Lung (tissue), 12 donors: ENCODE data around the gene CASZ1. TPM values are rescaled to one million over a fixed set of nuclear protein-coding genes. Genes with fewer than 3 reads are reported as not detected.

Source experiments
- ATAC-seq: fragments of 200-7000 bp; cut with Tn5 transposase; one replicate; pipeline ENCODE4 v1.9.1; 2020; ENCODE audit warnings: moderate number of reproducible peaks; ENCODE audit not compliant: insufficient read depth, low FRiP score
- DNase-seq, 3 donors: peaks; one replicate each; pipeline ENCODE4 v3.0.0-alpha.2; 2013 to 2017
- H3K27ac ChIP-seq, 2 donors: one replicate each; pipeline ENCODE4 v1.5.1; 2013; ENCODE audit warnings: mild to moderate bottlenecking in 2 of 2, moderate library complexity in 2 of 2, control low read depth in 1 of 2, inconsistent platforms in 1 of 2, low read depth in 1 of 2, low read length in 1 of 2
- H3K27me3 ChIP-seq, 3 donors: one replicate each; pipeline ENCODE4 v1.5.1; 2013; ENCODE audit warnings: low read length in 2 of 3; ENCODE audit not compliant: control insufficient read depth in 3 of 3, insufficient read depth in 3 of 3
- H3K36me3 ChIP-seq, 4 donors: one replicate each; pipeline ENCODE4 v1.5.1; 2013; ENCODE audit warnings: low read length in 4 of 4, mild to moderate bottlenecking in 1 of 4, moderate library complexity in 1 of 4; ENCODE audit not compliant: control insufficient read depth in 4 of 4, insufficient read depth in 4 of 4
- H3K4me1 ChIP-seq, 5 donors: one replicate each; pipeline ENCODE4 v1.5.1; 2013; ENCODE audit warnings: low read length in 5 of 5, mild to moderate bottlenecking in 2 of 5, moderate library complexity in 1 of 5; ENCODE audit not compliant: control insufficient read depth in 5 of 5, insufficient read depth in 5 of 5
- H3K4me3 ChIP-seq: one replicate; pipeline ENCODE4 v1.5.1; 2013; ENCODE audit warnings: mild to moderate bottlenecking, control low read depth, moderate library complexity
- H3K9ac ChIP-seq, 2 donors: one replicate each; pipeline ENCODE4 v1.5.1; 2013; ENCODE audit warnings: low read length in 2 of 2, control low read depth in 1 of 2; ENCODE audit not compliant: insufficient read depth in 1 of 2
- H3K9me3 ChIP-seq, 4 donors: one replicate each; pipeline ENCODE4 v1.5.1; 2013; ENCODE audit warnings: low read length in 3 of 4, mild to moderate bottlenecking in 1 of 4, moderate library complexity in 1 of 4; ENCODE audit not compliant: control insufficient read depth in 4 of 4, insufficient read depth in 3 of 4
- WGBS, 2 donors: extraction: QIAGEN DNeasy Blood & Tissue Kit; methylation state at CpG; one replicate each; pipeline ENCODE4 v1.1.7; 2013; 5-methylcytosine and 5-hydroxymethylcytosine counted together
- polyA plus RNA-seq, 2 donors: library from polyadenylated mRNA; stranded (reverse); fragments of 200-250 nt; gene quantifications; one replicate each; pipeline ENCODE4 v1.2.1, GENCODE V29; 2013
- total RNA-seq, 2 donors: library from RNA; depleted of rRNA in 1 of 2; stranded (reverse); fragments of >200 nt in 1 of 2; gene quantifications; one replicate each; pipeline ENCODE4 v1.2.1, GENCODE V29; 2014 to 2021
- TF ChIP-seq, protein P1 (sequence below): IDR thresholded peaks from 2 replicates; pipeline ENCODE4 v1.5.1; 2012; ENCODE audit warnings: mild to moderate bottlenecking; ENCODE audit errors: control extremely low read depth, extremely low read depth
- donor health status: control.
- donor health status: control.
- donor health status: Bipolar disorder and iron deficiency.
- donor health status: healthy.
- donor health status: DM: yes; HTN: yes; CAD: no.

CASZ1 gene
- total and polyA plus RNA-seq, 4 donors: 10.3 to 69.9 (median 40.5) TPM

DNA sequence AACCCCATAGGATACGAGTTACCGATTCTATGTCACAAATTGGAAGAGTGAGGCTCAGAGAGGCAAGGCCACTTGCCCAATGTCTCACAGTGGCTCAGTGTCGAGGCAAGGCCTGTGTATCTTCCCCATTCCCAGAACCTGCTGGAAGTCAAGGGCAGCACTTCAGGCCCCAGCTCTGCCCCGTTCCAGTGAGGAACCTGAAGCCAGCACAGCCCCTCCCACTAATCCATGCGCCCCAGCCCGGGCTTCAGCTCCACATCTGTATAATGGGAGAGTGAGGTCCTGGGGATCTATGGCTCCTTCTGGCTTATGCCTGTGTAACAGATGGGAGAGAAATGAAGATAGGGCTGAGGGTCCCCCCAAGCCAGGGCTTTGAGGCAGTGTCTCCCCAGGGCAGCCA is 56.3 kb downstream of the CASZ1 start:
- WGBS, 2 donors: 89 to 93% methylated on average over 6 of the region's 6 CpGs
- TF ChIP-seq, protein P1, sequence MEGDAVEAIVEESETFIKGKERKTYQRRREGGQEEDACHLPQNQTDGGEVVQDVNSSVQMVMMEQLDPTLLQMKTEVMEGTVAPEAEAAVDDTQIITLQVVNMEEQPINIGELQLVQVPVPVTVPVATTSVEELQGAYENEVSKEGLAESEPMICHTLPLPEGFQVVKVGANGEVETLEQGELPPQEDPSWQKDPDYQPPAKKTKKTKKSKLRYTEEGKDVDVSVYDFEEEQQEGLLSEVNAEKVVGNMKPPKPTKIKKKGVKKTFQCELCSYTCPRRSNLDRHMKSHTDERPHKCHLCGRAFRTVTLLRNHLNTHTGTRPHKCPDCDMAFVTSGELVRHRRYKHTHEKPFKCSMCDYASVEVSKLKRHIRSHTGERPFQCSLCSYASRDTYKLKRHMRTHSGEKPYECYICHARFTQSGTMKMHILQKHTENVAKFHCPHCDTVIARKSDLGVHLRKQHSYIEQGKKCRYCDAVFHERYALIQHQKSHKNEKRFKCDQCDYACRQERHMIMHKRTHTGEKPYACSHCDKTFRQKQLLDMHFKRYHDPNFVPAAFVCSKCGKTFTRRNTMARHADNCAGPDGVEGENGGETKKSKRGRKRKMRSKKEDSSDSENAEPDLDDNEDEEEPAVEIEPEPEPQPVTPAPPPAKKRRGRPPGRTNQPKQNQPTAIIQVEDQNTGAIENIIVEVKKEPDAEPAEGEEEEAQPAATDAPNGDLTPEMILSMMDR: no peak
- H3K27ac ChIP-seq: no peak overlapping the region

GRCh38 chr1:10739589-10739988 is 56.9 kb downstream of the CASZ1 start:
- no peak overlapping the region for H3K9ac ChIP-seq
- H3K36me3 ChIP-seq: no peaks in the 10 kb centered on the region
- peaks cover 0 to 27% (median 17%) of the 10 kb centered on the region in 5 donors for H3K4me1 ChIP-seq
- H3K4me3 ChIP-seq: no peak overlapping the region
- H3K9me3 ChIP-seq: no peaks in the 10 kb centered on the region
- TF ChIP-seq, protein P1: no peak
- no peak overlapping the region for H3K27ac ChIP-seq
- H3K27me3 ChIP-seq: no peaks in the 10 kb centered on the region
- 88 to 94% methylated on average over 8 of the region's 8 CpGs for WGBS, 2 donors
- DNase-seq (no peak), ATAC-seq (no peak)

More for the DNA sequence above, 56.3 kb downstream of the CASZ1 start:
- H3K36me3 ChIP-seq: no peaks in the 10 kb centered on the region
- H3K9ac ChIP-seq: no peak overlapping the region
- no peaks in the 10 kb centered on the region for H3K9me3 ChIP-seq
- H3K4me3 ChIP-seq: no peak overlapping the region
- DNase-seq (no peak), ATAC-seq (no peak)
- peaks cover 0 to 25% (median 17%) of the 10 kb centered on the region in 5 donors for H3K4me1 ChIP-seq
- no peaks in the 10 kb centered on the region for H3K27me3 ChIP-seq

GRCh38 chr1:10738061-10739058 is 58.1 kb downstream of the CASZ1 start:
- Histone ChIP-seq H3K9me3 (no peaks in the 10 kb centered on the region), H3K9ac (no peak overlapping the region), H3K27me3 (no peaks in the 10 kb centered on the region), H3K36me3 (no peaks in the 10 kb centered on the region), H3K4me1 (peaks cover 0 to 29% (median 17%) of the 10 kb centered on the region in 5 donors), H3K27ac (peak overlapping the region; percentile 55 to 89), H3K4me3 (no peak overlapping the region)
- DNase-seq (no peak), ATAC-seq (peak; percentile 27)
- TF ChIP-seq, protein P1: no peak
- 61 to 80% methylated on average over 20 of the region's 21 CpGs for WGBS, 2 donors
